ENCODE measurements around the gene CADPS2.

Gene CADPS2

DNA sequence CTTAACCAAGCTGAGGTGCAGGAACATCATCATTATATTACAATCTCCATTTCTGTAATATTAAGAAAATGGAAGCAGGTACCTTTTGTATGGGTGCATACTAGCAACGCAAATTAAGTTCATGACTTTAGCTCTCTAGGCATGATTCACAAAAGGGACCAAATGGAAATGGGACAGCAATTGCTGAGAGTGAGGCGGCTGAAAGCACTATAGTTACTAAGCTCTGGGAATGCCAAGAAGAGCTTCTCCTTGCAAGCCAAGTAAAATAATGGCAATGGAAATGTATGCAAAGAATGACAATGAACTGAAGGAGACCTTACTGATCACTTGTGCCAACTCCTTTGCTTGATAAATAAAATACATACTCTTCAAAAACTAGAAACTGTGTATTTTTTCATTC lies 147.3 kb downstream of the CADPS2 start:
- peaks cover 9% of the 10 kb centered on the region for H3K9me3 Mint-ChIP-seq
- intact Hi-C loops (cut with micrococcal nuclease): no loop called here
- H3K4me1 Mint-ChIP-seq (ENCODE audit: low read depth): no peaks in the 10 kb centered on the region
- H3K36me3 Mint-ChIP-seq (ENCODE audit: low read depth): no peaks in the 10 kb centered on the region
- no peaks in the 10 kb centered on the region for H3K27me3 Mint-ChIP-seq
- no peak overlapping the region for H3K27ac Mint-ChIP-seq
- H3K4me3 Mint-ChIP-seq: no peak overlapping the region

DNA sequence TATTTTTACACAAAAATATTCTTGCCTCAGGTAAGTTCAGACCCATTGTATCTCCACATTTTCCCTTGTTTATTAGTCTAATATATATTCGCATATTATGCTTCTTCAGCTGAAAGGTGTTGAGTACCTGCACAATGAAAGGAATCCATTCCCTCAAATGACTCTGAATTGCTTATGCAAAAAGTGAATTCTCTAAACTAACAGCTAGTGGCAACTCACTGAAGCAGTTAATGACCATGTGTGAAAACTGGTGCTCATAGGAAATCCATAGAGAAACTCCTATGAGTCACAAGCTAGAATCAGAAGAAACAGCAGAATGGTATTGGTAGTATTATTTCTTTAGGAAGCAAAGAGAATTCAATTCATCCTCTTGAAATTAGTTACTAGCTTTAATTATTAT lies 150.1 kb downstream of the CADPS2 start:
- peaks cover 9% of the 10 kb centered on the region for H3K9me3 Mint-ChIP-seq
- intact Hi-C loops (cut with micrococcal nuclease): no loop called here
- no peaks in the 10 kb centered on the region for H3K27me3 Mint-ChIP-seq
- H3K4me3 Mint-ChIP-seq: no peak overlapping the region
- no peaks in the 10 kb centered on the region for H3K36me3 Mint-ChIP-seq (ENCODE audit: low read depth)
- H3K27ac Mint-ChIP-seq: no peak overlapping the region
- H3K4me1 Mint-ChIP-seq (ENCODE audit: low read depth): no peaks in the 10 kb centered on the region

DNA sequence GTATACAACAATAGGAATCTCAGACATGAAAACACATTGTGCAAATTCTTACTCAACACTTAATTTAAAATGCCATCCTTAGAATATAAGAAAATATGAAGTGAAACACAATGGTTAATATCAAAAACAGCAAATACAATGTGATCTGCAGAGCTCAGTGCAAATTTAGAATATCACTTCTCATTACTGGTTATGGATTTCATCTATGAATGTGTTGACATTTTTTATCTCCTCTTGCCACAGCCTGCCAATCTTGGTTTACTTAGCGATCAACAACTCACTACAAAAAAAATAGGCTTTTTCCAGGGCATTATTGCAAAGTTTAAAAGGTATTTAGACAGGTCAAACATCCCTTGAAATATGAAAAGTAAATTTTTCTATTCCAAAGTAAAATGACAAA lies 158.5 kb downstream of the CADPS2 start:
- H3K27ac Mint-ChIP-seq: no peak overlapping the region
- no peaks in the 10 kb centered on the region for H3K36me3 Mint-ChIP-seq (ENCODE audit: low read depth)
- no peak overlapping the region for H3K4me3 Mint-ChIP-seq
- H3K4me1 Mint-ChIP-seq (ENCODE audit: low read depth): no peaks in the 10 kb centered on the region
- H3K9me3 Mint-ChIP-seq: no peaks in the 10 kb centered on the region
- no peaks in the 10 kb centered on the region for H3K27me3 Mint-ChIP-seq
- intact Hi-C loops (cut with micrococcal nuclease): no loop called here

DNA sequence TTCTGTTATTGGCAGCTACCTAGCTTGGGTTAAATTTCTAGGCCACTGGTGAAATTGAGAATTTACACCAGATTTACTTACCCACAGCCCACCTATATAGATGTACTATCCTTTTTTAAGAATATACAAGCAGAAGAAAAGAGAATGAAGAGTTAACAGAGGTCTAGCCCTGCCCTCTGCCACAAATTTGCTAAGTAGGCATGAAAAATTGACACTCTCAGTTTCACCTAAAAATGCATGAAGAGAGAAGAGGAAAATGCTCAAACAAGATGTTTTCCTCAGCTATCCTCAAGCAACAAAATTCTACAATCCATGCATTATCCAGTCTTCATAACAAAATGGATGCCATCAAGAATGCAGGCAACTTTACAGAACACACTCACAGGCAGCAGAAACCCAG lies 158.9 kb downstream of the CADPS2 start:
- Mint-ChIP-seq H3K4me3 (no peak overlapping the region), H3K27me3 (no peaks in the 10 kb centered on the region), H3K36me3 (ENCODE audit: low read depth) (no peaks in the 10 kb centered on the region), H3K9me3 (no peaks in the 10 kb centered on the region), H3K27ac (no peak overlapping the region), H3K4me1 (ENCODE audit: low read depth) (no peaks in the 10 kb centered on the region)
- intact Hi-C loops (cut with micrococcal nuclease): no loop called here

DNA sequence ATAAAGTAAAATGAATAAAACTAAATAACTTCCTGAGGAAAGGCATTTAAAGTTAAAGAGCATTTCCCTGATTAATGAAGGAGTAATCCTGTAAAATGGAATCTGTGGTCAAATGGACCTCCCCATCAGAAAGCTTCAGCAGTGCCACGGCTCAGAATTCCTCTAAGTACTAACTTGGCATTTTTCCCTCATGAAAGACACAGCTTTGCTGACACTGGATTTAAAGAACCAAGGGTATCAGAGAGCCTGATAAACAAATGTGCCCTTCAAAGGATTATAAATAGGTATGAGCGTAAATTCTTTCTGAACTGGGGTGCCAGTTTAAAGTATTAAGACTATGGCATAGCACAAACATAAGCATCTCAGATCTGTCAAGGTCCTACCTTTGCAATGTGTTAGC lies 159.4 kb downstream of the CADPS2 start:
- Mint-ChIP-seq H3K4me1 (ENCODE audit: low read depth) (no peaks in the 10 kb centered on the region), H3K4me3 (no peak overlapping the region), H3K27me3 (no peaks in the 10 kb centered on the region), H3K9me3 (no peaks in the 10 kb centered on the region), H3K36me3 (ENCODE audit: low read depth) (no peaks in the 10 kb centered on the region), H3K27ac (no peak overlapping the region)
- intact Hi-C loops (cut with micrococcal nuclease): no loop called here

DNA sequence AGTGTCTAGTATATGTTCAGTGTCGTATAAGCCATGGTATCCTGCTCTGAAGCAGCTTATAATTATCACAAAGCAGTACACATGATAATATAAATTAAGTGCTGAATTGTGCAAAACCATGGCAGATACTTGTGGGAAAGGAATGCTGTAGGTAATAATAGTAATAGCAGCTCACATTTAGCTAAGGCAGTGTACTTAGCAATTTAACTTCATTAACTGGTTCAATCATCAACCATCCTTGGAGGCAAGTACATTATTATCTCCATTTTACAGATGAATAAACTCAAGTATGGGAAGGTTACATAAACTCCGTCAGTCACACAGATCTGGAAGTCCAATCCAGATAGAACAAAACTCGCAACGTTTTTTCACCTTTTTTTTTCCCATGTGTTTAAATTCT lies 161.9 kb downstream of the CADPS2 start:
- no peaks in the 10 kb centered on the region for H3K27me3 Mint-ChIP-seq
- H3K4me3 Mint-ChIP-seq: no peak overlapping the region
- no peaks in the 10 kb centered on the region for H3K36me3 Mint-ChIP-seq (ENCODE audit: low read depth)
- no peaks in the 10 kb centered on the region for H3K4me1 Mint-ChIP-seq (ENCODE audit: low read depth)
- peaks cover under 1% of the 10 kb centered on the region for H3K9me3 Mint-ChIP-seq
- H3K27ac Mint-ChIP-seq: no peak overlapping the region
- intact Hi-C loops (cut with micrococcal nuclease): no loop called here

DNA sequence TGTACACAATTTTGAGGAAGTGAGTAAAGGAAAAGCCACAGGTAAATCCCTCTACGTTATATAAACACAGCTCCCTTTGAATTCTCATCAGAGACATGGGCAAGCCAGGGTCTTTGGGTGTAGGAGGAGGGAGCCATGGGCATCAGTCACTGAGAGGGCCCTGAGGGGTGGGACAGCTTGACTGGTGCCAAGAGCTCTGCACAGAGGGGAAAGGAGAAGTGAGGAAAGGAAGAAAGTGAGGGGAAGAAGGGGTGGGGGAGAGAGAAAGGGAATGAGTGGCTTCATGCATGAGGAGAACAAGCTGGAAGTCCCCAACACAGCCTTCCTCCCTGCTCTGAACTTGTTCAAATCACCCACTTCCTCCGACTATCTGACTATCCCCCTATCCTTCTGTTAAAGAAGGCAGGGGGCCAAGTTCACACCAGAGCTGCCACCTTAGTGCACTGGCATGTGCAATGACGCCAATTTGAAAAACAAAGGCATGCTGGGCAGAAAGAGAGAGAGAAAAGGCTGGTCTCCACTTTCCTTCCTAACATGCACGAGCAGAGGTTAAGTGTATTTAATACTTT lies 167.2 kb downstream of the CADPS2 start:
- intact Hi-C loops (cut with micrococcal nuclease): no loop called here
- H3K27me3 Mint-ChIP-seq: no peaks in the 10 kb centered on the region
- no peaks in the 10 kb centered on the region for H3K4me1 Mint-ChIP-seq (ENCODE audit: low read depth)

DNA sequence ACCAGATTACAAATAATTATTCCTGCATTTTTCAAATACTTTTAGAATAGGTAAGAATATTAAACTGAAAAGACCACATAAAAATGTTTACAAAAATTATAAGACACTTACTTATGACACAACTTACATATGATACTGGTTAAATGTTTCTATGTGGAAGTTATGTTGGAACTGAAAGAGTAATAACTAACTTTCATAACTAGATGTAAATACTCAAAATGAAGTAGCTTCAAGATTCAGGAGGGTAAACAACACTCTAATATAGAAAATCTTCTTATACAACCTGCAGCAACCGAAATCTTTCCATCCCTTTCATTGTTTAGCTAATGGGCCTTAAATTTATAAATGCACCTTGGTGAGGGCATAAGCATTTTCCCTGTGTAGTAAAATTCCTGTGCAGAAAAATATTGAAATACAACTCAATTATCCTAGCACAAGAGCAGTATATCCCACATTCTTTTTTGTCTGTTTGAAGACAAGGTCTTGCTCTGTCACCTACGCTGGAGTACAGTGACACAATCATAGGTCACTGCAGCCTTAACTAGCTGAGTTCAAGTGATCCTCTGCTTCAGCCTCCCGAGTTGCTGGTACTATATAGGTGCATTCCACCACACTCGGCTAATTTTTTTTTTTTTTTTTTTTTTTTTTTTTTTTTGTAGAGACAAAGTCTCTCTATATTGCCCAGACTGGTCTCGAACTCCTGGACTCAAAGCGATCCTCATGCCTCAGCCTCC lies 168.7 kb downstream of the CADPS2 start:
- no peak overlapping the region for H3K4me3 Mint-ChIP-seq
- no peaks in the 10 kb centered on the region for H3K36me3 Mint-ChIP-seq (ENCODE audit: low read depth)
- no peaks in the 10 kb centered on the region for H3K27me3 Mint-ChIP-seq

More for the DNA sequence above, 167.2 kb downstream of the CADPS2 start:
- Mint-ChIP-seq H3K36me3 (ENCODE audit: low read depth) (no peaks in the 10 kb centered on the region), H3K4me3 (no peak overlapping the region), H3K9me3 (peaks cover 17% of the 10 kb centered on the region), H3K27ac (no peak overlapping the region)

DNA sequence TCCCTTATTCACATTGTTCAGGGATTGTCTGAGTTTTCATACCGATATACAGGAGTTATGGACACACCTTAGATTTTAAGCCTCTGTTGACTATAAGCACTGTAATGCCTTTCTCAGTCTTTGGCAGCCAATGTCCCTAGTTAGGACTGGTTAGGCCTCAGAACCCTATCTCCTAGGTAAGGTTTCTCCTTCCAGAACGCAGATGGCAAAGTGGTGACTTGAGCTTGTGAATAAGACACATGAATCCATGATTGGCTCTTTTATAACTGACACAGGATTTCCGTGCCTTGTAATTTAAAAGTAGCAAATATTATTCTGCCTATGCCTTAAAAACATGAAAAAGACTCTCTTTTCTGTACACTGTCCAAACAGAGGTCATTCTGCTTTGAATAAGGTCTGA lies 171.1 kb downstream of the CADPS2 start:
- Mint-ChIP-seq H3K4me1 (ENCODE audit: low read depth) (no peaks in the 10 kb centered on the region), H3K27ac (no peak overlapping the region), H3K27me3 (no peaks in the 10 kb centered on the region), H3K9me3 (peaks cover 17% of the 10 kb centered on the region), H3K4me3 (no peak overlapping the region), H3K36me3 (ENCODE audit: low read depth) (no peaks in the 10 kb centered on the region)
- intact Hi-C loops (cut with micrococcal nuclease): no loop called here

More for the DNA sequence above, 168.7 kb downstream of the CADPS2 start:
- H3K27ac Mint-ChIP-seq: no peak overlapping the region
- intact Hi-C loops (cut with micrococcal nuclease): no loop called here
- peaks cover 17% of the 10 kb centered on the region for H3K9me3 Mint-ChIP-seq
- no peaks in the 10 kb centered on the region for H3K4me1 Mint-ChIP-seq (ENCODE audit: low read depth)

DNA sequence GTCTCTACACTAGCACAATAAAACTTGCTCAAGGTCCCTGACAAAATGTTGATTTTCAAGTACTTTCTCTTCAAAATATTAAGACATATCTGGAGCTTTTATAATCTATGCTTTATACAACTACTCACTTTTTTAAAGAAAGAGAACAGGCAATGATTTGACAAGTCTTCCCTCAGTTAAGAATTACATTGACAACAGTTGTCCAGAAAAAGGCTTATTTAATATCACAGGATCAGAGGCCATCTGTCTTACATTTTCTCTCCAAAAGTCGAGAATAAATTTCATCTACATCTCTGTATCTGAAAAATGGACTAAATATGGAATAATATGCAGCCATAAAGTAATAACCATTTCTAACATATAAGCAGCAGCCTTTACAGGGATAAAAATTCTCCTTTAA lies 175.3 kb downstream of the CADPS2 start:
- no peak overlapping the region for H3K4me3 Mint-ChIP-seq
- intact Hi-C loops (cut with micrococcal nuclease): no loop called here
- no peaks in the 10 kb centered on the region for H3K36me3 Mint-ChIP-seq (ENCODE audit: low read depth)
- H3K27me3 Mint-ChIP-seq: no peaks in the 10 kb centered on the region
- H3K27ac Mint-ChIP-seq: no peak overlapping the region
- no peaks in the 10 kb centered on the region for H3K4me1 Mint-ChIP-seq (ENCODE audit: low read depth)
- H3K9me3 Mint-ChIP-seq: no peaks in the 10 kb centered on the region

DNA sequence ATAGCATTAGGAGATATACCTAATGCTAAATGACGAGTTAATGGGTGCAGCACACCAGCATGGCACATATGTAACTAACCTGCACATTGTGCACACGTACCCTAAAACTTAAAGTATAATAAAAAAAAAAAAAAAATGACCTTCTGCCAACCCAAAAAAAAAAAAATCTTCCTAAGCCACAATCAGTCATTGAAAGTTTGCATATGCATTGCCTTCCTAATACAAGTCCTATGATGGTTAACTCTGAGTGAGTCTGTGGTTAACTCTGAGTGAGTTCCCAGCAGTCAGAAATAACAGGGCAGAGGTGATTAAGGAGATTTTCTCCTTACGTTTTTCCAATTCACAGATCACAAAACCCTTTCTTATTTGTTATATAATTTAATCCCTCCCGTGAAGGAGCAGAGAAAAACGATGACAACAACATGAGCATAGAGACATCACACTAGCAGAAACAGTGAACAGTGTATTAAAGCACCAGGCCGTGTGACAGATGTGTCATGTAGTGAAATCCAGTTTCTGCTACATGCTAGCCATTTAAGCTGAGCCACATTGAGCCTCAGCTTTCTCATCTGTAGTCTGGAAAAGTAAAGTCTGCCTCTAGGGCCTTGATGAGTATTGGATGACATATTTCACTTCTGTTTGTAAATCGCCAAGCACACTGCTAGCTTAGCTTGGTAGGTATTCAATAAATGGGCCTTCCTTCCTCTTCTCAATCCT lies 176.2 kb downstream of the CADPS2 start:
- Mint-ChIP-seq H3K9me3 (no peaks in the 10 kb centered on the region), H3K27me3 (no peaks in the 10 kb centered on the region), H3K36me3 (ENCODE audit: low read depth) (no peaks in the 10 kb centered on the region), H3K4me1 (ENCODE audit: low read depth) (no peaks in the 10 kb centered on the region), H3K4me3 (no peak overlapping the region), H3K27ac (no peak overlapping the region)
- intact Hi-C loops (cut with micrococcal nuclease): no loop called here

DNA sequence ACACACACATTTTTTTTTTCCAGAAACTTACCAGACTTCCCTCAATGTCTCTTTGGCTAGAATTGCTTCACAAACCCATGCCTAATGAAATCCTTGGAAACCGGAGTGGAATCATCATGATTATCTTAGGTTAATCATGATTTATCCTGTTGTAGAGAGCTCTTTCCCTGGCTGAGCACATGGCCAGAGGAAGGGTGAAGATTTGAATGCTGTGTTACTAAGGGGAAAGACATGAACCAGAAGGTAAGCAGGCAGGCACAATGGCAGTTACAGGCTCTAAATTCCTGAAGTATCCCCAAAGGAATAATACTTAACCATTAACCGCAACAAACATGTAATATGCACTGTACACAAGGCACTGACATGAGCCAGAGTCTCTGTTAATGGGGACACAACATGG lies 179.4 kb downstream of the CADPS2 start:
- H3K9me3 Mint-ChIP-seq: peaks cover 8% of the 10 kb centered on the region
- H3K27ac Mint-ChIP-seq: no peak overlapping the region
- H3K4me3 Mint-ChIP-seq: no peak overlapping the region
- H3K36me3 Mint-ChIP-seq (ENCODE audit: low read depth): no peaks in the 10 kb centered on the region
- H3K4me1 Mint-ChIP-seq (ENCODE audit: low read depth): no peaks in the 10 kb centered on the region
- intact Hi-C loops (cut with micrococcal nuclease): no loop called here
- H3K27me3 Mint-ChIP-seq: no peaks in the 10 kb centered on the region

DNA sequence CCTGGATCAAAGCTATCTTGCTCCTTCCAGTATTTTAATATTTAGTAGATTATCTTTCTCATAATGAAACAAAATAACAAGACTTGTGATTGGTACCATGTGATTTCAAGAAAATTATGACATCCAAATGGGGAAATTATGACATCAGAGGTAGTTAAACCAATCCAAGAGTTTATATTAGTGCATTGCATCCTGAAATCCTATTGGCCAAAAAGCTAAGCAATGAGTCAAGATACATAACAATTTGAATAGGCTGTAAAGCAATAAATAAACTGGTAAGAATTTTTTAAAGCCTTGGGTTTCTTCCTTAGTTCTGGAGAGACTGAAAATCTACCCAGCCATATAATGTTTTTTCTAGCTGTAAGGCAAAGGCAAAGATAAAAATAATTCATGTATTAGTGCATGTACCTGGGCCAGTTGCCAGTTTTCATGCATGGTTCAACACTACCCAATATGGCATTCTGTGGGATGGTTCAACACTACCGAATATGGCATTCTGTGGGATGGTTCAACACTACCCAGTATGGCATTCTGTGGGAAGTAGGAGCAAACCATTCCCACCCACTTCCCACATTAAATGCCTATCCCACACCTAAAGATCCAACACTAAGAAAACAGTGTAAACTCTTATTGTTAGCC lies 183.3 kb downstream of the CADPS2 start, which contains the start of gene RNF148:
Gene RNF148, minus strand, starts transcription at position 51 of the 639 bp plus-strand sequence. CDS start 172 bp downstream, outside the sequence.
- no peaks in the 10 kb centered on the region for H3K27me3 Mint-ChIP-seq
- H3K4me3 Mint-ChIP-seq: no peak within 1 kb of the TSS
- no peak within 1 kb of the TSS for H3K27ac Mint-ChIP-seq
- no peaks in the 10 kb centered on the region for H3K4me1 Mint-ChIP-seq (ENCODE audit: low read depth)
- peaks cover 9% of the 10 kb centered on the region for H3K9me3 Mint-ChIP-seq
- H3K36me3 Mint-ChIP-seq (ENCODE audit: low read depth): no peaks in the 10 kb centered on the region
- intact Hi-C loops (cut with micrococcal nuclease): no loop called here

DNA sequence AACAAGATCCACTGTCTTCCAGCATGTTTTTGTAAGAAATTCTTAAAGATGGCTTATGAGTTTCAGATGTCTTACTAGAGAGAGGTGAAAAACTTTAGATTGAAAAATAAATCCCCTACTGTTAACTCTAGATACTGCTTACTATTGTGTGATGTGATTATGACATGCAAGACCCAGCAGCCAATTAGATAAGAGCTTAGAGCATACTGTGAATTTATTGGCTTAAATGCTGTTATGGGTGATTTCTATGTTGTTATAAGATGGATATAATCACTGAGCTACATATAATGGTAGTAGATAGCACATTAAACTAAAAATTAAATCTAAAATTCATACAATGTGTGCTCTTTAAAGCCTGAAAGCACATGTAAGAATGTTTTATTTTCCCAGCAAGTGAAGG lies 187.2 kb downstream of the CADPS2 start, which contains the start of gene RNF133:
Gene RNF133, minus strand, starts transcription at position 101 of the 400 bp plus-strand sequence. CDS start 199 bp downstream, outside the sequence.
- no peaks in the 10 kb centered on the region for H3K36me3 Mint-ChIP-seq (ENCODE audit: low read depth)
- H3K9me3 Mint-ChIP-seq: peaks cover 9% of the 10 kb centered on the region
- intact Hi-C loops (cut with micrococcal nuclease): no loop called here
- no peaks in the 10 kb centered on the region for H3K4me1 Mint-ChIP-seq (ENCODE audit: low read depth)
- H3K27ac Mint-ChIP-seq: no peak within 1 kb of the TSS
- H3K27me3 Mint-ChIP-seq: no peaks in the 10 kb centered on the region
- H3K4me3 Mint-ChIP-seq: no peak within 1 kb of the TSS
